ENCODE measurements around the gene KLF8.
"Not testable (repeated sequence)": the region's sequence is repeated elsewhere in the genome, so short reads cannot be mapped to it uniquely, and the experiment has no call there.

Gene KLF8

DNA sequence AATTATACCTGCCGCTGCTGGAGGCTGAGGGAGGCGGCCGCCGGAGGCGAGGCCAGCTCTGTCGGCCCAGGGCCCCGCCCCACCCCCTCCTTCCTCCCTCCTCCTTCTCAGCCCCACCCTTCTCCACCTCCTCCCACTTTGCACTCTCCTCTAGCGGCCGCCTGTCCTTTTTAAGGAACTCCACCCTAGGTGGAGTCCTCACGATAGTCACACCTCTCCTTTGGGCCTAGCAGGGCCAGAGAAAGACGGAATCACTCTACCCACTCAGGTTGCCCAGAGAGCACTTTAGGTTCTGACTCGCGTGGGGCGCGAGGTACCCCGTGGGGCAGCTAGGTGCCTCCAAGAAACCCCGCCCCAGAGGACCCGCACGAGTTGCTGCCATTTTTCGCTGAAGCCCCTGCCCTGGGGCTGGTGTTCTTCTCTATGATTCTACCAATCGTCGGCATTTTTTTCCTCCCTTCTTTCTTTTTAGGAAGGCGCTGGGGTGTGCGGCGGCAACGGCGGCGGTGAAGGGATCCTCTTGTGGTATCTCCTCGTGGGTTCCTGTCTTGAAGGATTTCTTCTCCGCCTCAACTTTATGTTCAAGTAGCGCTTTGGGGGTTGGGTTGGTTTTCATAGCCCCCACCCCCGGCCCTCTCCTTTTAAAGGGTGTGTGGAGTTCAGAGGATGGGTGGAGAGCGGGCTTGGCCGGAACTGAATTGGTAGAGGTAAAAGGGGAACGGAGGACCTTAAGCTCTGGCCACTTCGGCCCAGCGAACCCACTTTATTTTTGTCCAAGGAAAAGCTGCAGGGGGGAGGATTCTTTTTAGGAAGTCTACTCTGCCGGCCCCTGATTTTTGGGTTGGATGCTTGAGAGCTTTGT is at the start of gene KLF8:
KLF8 (plus strand) TSS at position 136 of the 862 bp plus-strand sequence. CDS start 979 bp downstream, outside the sequence.
- no peak for DNase-seq

DNA sequence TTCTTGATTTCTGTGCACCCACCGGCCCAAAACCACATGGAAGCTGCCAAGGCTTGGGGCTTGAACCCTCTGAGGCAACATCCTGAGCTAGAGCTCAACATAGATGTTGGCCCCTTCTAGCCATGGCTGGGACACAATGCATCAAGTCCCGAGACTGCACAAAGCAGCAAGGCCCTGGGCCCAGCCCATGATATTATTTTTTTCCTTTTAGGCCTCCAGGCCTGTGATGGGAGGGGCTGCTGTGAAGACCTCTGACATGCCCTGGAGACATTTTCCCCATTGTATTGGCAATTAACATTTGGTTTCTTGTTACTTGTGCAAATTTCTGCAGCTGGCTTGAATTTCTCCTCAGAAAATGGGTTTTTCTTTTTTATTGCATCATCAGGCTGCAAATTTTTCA is 25.2 kb upstream of the KLF8 start:
- DNase-seq = not testable (repeated sequence)

DNA sequence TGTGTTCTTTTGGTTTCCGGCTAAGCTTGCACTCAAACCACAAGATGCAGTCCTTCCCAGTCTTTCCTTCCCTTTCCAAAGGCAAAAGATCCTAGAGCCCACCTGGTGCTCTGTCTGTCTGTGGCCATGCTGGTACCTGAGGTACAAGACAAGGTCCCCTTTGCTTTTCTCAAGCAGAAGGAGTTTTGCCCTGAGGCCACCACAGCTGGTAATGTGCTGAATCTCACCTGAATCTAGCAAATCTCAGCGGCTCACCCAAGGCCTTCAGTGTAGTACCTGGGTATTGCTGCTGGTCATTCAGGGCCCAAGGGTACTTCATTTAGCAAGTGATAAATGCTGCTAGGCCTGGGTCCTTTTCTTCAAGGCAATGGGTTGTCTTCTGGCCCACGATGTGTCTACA is 20.5 kb upstream of the KLF8 start:
- DNase-seq = no peak

DNA sequence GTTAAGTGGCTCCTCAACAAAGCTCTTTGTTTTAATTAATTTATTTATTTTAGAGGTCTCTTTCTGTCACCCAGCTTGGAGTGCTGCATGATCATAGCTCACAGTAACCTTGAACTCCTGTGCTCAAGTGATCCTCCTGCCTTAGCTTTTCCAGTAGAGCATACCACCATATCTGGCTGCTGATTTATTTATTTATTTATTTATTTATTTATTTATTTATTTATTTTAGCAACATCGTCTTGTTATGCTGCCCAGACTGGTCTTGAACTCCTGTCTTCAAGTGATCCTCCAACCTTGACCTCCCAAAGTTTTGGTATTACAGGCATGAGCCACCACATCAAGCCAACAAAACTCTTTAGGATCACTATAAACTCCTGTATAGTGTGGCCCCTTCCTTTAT is 15.8 kb upstream of the KLF8 start:
- DNase-seq = no peak

DNA sequence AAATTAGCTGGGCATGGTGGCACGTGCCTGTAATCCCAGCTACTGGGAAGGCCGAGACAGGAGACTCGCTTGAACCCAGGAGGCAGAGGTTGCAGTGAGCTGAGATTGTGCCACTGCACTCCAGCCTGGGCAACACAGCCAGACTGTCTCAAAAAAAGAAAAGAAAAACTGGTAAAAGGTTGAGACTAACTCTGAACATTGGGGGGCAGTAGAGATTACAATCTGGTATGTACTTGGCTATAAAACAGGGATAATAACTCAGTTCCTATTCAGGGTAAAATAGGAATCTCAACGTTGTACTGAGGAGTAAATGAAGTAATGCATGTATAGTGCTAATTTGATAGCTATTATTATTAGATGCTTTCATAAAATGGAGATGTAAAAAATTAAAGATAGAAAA is 12.5 kb upstream of the KLF8 start:
- DNase-seq = peak in 1 of 2 experiments; percentile 1

DNA sequence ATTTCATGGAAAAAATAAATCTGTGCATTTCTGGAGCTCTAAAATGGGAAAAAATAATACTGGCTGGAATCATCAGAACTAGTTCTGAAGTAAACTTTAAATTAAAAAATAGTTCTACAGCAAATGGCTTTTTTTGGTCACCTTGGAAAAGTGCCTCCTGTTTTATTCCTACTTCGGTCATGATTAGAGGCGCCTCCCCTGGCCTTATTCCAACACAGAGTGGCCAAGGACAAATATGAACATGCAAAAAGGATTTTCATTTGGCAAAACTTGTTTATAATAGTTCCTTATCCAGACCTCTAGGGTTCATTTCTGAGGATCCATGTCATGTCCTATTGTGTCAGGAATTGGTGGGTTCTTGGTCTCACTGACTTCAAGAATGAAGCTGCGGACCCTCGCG is 11.1 kb upstream of the KLF8 start:
- DNase-seq = no peak

DNA sequence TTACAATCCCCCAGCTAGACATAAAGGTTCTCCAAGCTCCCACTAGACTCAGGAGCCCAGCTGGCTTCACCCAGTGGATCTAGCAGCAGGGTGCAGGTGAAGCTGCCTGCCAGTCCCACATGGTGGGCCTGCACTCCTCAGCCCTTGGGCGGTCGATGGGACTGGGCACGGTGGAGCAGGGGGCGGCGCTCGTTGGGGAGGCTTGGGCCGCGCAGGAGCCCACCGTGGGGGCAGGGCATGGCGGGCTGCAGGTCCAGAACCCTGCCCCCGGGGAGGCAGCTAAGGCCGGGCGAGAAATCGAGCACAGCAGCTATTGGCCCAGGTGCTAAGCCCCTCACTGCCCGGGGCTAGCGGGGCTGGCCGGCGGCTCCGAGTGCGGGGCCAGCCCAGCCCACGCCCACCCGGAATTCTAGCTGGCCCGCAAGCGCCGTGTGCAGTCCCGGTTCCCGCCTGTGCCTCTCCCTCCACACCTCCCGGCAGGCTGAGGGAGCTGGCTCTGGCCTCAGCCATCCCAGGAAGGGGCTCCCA is 9.6 kb upstream of the KLF8 start:
- no peak for DNase-seq

DNA sequence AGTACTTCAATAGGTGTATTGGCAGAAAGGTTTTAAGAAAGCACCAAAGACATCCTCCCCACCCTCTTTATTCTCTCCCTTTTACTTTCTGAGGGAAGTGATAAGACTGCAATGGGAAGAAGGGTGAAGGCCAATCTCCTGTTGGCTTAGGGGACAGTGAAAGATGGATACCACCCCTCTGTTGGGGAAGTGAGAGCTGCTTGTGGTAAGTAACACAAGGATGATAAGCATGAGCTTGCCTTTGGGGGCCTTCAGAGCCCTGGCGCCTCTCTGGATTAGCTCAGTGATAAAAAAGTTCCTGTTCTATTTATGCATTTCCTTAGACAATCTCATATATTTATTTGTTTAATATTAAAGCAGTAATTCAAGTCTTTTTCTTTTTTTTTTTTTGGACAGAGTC is 5.2 kb upstream of the KLF8 start:
- no peak for DNase-seq

DNA sequence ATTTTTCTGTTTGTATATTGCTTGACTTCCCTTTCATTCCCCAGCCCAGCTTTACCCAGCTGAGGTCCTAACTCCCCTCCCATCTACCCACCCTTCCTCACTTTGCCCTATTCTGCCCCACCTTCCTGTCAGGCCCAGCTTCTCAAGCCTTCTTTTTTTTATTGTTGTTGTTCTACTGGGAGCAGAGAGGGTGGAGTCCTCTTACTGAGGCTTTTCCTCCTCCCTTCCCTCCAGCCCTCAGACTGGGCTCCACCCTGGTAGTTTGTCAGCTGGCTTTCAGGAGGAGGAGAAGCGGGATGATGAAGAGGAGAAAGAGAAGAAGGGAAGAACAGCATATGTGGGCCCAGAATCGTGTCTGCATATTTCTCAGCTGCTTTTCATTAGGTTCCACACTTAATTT is 3.2 kb upstream of the KLF8 start:
- DNase-seq = no peak

DNA sequence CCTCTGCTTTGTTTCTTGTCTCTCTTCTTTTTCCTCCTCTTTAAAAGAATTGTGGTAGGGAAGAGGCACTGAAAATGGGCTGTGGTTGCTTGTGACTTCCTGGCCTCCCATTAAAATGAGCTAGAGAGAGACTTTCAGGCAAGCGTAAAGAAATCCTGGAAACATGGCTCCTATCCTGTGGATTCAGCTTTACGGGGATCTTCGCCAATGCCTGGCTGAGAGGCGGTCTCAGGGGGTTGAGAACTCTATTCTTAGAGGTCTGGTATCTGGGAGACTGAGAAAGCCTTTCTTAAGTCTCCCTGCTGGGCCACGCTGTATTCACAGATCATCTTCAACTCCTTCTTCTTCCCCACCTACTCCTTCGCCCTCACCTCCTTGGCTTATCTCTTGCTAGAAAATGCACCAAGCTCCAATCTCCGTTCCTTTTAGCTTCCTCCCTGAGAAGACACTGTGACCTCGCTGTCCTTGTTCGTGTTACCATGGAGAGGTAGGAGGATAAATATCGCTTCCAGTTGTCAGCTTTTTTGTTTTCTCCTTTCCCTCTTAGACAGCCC is 542 bp upstream of the KLF8 start:
- no peak for DNase-seq

DNA sequence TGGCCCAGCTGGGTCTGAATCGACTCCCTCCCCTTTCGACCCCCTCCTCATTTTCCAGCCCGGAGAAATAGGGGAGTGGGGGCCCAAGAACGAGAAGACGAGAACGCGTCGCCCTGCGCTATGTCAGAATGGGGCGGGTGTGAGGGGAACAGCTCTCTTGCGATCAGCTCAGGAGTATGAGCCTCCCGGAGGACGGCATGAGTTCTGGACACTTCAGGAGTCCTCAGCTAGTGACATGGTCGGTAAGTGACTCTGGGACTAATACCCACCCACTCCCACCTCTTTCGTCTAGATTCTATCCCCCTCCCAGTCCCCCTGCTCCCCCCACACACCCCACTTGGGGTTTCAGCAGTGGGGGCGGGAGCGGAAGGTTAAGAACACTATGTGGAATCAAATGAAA is 944 bp downstream of the KLF8 start:
- no peak for DNase-seq

DNA sequence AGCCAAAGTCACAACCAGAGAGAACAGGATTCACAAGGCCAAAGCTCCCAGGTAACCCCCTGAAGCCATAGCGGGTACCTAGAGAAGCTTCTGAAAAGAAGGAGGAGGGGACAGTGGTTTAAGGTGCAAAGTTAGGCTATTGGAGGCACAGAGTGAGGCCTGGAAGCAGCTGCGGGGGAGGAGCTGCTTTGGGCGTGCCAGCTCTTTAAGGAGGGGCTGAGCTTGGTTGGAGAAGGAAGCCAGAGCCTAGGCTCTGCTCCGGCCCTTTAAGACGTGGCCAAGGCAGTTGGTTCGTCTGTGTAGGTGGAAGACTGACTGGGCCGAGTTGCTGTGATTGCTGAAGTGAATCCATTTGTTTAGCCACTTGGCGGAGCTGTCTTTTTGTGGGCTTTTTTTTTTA is 1.5 kb downstream of the KLF8 start:
- no peak for DNase-seq

DNA sequence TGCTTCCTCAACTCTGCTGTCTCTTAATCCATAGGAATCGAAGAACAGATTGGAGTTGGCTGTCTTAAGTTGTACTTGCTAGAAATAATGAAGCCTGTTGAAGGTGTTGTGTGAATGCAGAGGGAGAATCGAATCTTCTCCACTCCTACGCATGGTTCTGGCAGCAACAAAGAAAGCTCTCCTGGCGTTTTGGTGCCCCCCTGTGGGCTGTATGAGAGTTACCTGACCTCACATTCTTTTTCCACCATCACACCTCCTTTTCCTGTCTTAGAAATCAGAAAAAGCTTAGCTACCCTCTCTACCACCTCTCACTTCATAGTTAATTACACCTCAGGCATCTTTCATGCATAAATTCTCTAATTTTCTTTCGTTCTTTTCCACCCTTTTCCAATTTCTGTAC is 16.3 kb downstream of the KLF8 start:
- peak; percentile 12 to 35 for DNase-seq

DNA sequence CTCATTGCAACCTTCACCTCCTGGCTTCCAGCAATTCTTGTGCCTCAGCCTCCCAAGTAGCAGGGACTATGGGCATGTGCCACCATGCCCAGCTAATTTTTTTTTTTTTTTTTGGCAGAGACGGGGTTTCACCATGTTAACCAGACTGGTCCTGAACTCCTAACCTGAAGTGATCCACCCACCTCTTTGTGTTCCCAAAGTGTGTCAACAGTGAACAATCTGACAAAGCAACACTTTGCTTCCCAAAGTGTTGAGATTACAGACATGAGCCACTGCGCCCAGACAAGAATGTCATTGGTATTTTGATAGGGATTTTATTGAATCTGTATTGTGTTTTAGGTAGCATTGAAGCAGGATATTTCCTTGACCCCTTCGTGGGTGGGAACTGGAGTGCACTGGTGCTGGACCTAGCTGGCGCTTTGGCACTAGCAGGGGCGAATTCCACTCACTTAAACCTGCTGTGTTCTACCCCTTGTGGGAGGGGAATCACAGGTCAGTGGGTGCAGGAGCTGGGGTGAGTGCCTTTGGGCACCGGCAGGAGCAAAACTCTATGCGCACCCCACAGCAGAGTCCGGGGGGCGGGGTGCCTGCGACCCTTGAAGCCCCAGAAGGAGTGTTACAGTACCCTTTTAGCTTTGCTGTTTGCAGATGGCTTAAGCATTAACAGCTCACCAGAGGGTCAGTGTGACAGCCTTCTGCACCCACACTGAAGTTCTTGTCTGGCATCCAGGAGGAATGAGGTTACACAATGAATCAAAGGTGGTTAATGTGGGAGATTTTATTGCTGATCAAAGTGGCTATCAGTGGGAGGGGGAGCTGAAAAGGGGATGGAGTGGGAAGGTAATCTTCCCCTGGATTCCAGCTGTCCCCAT is 21.9 kb downstream of the KLF8 start:
- no peak for DNase-seq

DNA sequence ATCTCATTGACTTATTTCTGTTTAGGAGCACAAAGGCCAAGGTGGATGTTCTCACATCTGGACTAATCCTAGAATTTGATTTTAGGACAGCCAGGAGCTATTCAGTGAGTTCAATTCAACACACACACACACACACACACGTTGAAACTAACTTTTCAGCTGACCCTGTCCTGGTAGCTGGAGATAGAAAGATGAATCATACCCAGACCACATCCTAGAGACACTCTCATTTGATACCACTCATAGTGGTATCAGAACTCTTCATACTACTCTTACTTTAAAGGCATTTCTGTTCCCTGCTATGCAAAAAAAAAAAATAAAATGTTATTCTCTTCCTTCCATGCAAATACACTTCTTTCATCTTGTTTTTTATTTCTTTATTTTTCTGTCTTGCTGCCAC is 36.7 kb downstream of the KLF8 start:
- no peak for DNase-seq

DNA sequence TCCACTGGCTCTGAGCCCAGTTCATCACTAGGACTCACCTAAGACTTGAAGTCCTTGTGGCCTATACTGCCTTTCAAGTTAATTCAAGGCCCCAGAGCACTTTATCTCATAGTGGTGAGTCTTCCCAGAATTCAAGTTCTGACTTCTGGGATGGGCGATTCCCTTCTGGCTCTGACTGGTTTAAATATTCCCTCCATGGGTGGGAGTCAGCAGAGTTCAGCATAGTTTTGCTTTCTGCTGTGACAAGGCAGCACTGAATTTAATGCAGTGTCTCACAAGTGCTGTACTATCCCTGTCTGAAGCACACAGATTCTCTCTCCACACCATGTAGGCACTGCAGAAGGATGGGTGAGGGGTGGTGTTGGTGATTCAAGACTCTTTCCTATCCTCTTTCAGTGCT is 46.5 kb downstream of the KLF8 start:
- no peak for DNase-seq

DNA sequence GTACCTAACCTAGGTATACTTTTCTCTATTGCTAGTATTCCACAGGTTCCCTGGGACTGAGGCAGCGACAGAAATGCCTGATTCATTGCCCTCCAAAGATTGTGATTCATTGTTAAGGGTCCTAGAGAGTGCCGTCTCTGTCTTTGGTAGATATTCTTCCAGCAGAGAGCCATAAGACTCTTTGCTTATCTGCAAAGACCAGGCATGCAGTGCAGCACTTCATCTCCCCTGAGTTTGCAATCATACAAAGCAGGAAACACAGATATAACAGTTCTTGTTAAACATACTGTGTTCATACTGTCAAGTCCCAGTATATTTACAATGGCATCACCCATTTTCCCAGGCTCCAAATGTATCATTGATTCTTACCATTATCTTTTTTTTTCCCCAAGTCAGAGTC is 47.7 kb downstream of the KLF8 start:
- DNase-seq = no peak

DNA sequence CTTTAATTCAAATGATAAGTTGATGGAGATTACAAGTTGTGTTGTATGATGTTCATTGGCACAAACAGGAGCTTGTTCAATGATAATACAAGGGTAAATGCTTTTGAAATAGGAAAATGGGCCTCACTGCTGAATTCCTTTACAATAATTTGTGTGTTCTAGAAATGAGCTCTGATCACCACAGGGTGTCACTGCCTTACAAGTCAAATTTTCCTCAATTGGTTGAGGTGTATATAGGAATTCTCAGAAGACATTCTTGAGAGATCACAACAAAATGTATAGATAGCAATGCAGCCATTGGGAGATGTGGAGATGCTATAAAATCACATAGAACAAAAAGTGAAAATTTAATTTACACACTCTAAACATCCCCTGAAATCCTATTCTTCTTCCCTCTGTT is 49.6 kb downstream of the KLF8 start:
- peak; percentile 0 for DNase-seq

DNA sequence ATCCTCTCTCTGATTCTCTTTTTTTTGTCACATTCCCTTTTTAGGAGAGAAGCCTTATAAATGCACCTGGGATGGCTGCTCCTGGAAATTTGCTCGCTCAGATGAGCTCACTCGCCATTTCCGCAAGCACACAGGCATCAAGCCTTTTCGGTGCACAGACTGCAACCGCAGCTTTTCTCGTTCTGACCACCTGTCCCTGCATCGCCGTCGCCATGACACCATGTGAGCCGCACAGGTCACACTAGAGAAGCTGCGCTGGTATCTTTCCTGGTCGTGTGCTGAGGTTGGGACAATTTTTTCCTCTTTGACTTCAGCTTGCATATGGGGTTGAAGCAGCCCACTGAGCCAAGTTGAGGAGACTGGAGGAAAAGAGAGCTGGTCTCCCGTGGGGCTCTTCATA is 52.1 kb downstream of the KLF8 start:
- no peak for DNase-seq

DNA sequence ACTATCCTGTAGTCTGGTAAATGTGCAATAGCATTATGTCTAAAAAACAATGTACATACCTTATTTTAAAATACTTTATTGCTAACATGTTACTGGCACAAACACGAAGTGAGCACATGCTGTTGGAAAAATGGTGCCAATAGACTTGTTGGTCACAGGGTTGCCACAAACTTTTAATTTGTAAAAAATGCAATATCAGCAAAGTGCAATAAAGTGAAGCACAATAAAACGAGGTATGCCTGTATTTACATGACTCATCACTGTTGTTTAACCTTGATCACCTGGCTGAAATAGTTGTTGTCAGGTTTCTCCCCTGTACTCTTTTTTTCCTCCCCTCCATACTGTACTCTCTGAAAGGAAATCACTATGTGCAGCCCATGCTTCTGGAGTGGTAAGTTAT is 56.5 kb downstream of the KLF8 start:
- DNase-seq = no peak

DNA sequence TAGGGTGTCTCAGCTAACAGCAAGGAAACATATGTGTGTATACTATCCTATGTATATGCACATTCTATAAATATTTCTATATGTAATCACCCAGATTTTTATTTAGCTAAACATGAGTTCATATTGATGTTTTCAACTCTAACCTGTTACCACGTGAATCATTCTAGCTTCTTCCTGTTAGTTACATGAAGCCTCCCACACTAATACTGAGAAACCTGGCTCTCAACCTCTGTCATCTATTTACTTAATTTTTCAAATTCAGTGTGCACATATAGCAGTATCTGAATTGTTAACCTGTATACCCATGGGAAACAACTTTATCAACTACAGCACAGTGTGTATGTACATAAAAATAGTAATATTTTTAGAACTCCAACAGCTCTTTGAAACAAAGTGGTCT is 57.3 kb downstream of the KLF8 start:
- DNase-seq = no peak

DNA sequence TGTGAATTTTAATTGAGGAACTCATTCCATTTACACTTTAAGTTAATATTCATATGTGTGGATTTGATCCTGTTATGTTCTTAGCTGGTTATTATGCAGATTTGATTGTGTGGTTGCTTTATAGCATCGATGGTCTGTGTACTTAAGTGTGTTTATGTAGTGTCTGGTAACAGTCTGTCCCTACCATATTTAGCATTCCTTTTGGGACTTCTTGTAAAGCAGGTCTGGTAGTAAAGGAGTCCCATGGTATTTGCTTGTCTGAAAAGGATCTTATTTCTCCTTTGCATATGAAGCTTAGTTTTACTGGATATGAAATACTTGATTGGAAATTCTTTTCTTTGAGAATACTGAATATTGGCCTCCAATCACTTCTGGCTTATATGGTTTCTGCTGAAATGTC is 76.6 kb downstream of the KLF8 start:
- DNase-seq = no peak

DNA sequence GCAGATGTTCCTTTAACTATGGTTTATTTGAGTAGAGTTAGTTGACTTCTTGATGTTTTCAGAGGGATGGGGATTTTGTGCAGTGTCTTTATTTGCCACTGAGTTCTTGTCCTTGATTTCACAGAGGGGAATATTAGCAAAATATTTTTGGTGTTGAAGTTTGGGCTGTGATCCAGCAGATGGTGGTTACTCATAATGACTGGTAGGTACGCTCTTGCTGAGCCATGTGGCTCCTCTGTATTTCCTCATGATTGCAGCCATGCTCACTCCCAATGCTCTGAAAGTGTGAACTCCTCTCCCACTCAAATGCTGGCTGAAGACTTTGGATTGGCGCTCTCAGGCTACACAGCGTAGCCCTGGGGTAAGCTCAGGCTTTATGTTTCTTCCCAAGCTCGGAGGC is 77.7 kb downstream of the KLF8 start:
- no peak for DNase-seq

DNA sequence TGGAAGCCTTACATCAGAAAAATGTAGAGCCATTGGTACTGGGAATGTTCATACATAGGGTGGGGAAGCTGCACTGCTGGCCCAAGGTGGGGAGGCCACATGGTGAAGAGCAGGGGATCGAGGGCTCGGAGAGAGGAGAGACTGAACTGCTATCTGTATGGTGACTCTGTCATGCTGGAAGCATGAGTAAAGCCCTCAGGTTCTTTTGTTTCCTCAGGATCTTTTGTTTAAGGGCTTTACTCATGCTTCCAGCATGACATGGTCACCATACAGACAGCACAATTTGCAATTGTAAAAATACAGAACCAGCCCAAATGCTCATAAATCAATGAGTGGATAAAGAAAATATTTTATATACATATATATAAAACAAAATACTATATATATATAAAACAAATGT is 78.4 kb downstream of the KLF8 start:
- DNase-seq = no peak

All from AML-193 (cell line).